COLO829 (cell line): ENCODE results near the gene FBXO24.
A peak's percentile ranks its signal among the peaks of the same experiment; 100 is the strongest.
"Not testable (repeated sequence)": the region's sequence is repeated elsewhere in the genome, so short reads cannot be mapped to it uniquely, and the experiment has no call there.

Source experiments
- DNase-seq: peaks from one replicate; pipeline ENCODE4 v3.0.0; 2012; ENCODE audit warnings: low spot score

Gene FBXO24, protein sequence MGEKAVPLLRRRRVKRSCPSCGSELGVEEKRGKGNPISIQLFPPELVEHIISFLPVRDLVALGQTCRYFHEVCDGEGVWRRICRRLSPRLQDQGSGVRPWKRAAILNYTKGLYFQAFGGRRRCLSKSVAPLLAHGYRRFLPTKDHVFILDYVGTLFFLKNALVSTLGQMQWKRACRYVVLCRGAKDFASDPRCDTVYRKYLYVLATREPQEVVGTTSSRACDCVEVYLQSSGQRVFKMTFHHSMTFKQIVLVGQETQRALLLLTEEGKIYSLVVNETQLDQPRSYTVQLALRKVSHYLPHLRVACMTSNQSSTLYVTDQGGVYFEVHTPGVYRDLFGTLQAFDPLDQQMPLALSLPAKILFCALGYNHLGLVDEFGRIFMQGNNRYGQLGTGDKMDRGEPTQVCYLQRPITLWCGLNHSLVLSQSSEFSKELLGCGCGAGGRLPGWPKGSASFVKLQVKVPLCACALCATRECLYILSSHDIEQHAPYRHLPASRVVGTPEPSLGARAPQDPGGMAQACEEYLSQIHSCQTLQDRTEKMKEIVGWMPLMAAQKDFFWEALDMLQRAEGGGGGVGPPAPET

DNA sequence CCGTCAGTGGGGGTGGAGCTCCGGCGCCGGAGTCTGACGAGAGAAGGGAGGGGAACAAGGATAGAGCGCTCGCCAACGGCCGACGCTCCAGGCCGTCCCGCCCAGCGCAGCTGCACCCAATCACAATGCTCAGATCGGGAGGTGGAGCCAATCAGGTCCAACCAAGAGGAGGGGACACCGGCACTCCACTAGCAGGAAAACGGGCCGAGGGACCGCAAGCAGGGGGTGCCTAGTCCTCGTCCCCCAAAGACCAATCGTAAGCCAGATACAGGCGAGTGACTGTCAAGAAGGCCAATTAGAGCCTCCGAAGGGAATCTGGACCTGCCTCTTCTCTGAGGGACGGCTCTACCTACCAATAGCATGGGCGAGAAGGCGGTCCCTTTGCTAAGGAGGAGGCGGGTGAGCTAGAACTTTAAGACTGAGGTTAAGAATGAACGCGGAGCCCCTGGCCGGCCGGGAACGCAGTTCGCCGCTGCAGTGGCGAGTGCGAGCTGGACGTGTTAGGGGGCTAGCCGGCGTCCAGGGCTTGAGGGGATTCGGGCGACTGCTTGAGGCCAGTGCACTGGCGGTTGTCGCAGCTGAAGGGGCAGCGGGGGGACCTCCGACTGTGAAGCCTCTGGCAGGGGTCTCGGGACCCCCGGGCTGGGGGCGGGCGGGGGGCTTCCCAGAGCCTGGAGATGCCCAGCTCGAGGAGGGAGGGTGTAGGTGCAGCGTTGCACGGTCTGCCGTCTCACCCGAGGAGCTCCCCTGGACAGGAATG lies at the start of gene FBXO24:
FBXO24 (plus strand) TSS at position 63 of the 760 bp plus-strand sequence; CDS start at position 361, 298 bp downstream.
- DNase-seq = peak; percentile 99

DNA sequence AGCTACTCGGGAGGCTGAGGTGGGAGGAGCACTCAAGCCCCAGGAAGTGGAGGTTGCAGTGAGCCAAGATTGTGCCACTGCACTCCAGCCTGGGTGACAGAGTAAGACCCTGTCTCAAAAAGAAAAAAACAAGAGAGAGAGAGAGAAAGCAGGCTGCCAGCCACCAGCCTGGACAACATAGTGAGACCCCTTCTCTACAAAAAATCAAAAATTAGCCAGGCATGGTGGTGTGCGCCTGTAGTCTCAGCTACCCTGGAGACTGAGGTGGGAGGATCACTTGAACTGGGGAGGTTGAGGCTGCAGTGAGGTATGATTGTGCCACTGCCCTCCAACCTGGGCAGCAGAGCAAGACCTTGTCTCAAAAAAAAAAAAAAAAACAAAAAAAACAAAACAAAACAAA lies 49.4 kb upstream of the FBXO24 start:
- DNase-seq = not testable (repeated sequence)

DNA sequence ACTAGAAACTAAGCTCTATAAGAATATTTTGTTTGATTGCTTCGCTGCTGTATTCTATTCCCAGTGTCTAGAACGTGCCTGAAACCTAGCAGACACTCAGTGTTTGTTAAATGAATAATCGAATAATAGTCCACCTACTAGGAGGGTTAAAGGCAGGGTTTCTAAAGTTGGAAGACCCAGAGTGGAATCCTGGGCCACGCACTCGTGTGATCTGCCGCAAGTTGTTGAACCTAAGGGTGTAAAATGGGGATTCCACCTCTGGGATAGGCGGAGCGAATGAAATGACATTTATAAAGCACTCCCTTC lies 47.8 kb upstream of the FBXO24 start:
- DNase-seq = no peak

DNA sequence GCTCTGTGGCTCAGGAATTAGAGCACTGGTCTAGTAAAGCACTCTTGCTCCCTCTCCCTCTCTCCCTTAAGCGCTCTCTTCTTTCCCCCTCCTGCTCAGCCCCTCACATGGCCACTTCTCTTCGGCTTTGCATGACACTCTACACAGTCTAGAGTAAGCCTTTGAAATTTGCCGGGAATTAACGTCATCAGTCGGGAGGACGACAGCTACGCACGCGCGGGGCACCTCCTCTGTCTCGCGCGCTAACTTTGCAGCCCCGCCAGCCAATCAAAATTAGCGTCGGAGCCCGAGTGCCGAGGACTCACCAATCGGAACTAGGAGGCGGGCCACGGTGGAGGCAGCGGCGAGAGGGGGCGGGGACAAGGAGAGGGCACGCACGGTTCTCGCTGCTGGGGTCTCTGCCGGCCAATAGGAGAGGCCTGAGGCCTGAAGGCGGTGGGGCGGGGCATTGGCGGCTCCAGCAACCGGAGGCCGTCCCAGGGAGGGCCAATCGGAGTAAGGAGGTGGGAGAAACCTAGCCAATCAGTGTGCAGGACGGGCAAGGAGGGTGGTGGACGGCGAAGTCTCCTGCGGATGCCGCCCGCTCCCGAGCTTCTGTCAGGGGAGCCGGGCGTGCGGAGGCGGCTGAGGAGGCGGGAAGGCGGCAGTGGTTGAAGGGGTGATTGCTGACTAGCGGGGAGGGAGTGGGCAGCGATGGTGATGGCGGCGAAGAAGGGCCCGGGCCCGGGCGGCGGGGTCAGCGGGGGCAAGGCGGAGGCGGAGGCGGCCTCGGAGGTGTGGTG lies 47.3 kb upstream of the FBXO24 start, which contains the start of gene AGFG2:
AGFG2 (plus strand) TSS at position 550 of the 782 bp plus-strand sequence; CDS start at position 694, 144 bp downstream.
- DNase-seq = peak; percentile 100

DNA sequence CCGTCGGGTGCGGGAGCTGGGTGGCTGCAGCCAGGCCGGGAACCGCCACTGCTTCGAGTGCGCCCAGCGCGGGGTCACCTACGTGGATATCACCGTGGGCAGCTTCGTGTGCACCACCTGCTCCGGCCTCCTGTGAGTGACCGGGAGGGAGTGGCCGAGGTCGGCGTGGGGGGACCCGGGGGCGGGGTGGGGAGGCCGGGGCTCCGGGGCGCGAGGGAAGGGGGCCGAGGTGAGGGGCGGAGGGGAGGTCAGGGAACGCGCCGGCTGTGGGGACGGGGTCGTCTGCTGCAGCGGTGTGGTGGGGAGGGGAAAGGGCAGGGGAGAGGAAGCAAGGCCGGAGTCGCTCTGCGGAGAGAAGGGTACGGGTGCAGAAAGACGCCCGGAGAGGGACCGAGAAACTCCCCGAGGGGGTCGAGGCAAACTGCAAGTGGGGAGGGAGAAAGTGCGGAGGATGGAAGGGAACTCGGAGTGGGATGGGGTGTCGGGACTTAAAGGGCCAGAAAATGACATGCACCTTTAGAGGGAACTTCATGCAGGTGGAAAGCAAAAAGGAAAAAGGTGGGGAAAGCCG lies 46.6 kb upstream of the FBXO24 start:
- DNase-seq = no peak

DNA sequence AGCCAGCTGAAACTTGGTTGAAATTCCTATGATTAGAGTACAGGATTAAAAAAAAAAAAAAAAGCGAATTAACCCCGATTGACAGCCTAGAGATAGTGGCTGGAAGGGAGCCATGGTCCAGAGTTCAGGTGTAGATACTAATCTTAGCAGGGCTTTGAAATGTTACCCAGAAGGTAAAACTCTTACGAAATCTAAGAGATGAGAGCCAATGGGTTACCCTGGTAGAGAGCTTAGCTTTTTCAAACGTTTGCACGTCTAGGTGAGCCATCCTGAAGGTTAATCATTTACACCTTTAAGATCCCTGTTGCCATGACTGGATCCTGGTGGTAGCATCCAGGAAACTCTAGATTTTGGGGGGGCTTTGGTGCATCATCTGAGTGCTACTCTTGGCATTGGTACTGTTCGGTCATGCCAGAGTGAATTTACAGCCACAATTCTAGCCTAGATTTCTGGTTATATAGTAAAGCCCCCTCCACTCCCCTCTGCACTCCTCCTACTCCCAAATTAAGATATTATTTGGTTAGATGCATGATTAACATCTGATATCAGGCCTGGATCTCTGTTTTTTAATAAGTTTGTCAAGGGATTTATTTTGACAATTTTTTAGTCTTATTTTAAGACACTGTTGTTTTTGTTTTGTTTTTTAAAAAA lies 45.9 kb upstream of the FBXO24 start:
- no peak for DNase-seq

DNA sequence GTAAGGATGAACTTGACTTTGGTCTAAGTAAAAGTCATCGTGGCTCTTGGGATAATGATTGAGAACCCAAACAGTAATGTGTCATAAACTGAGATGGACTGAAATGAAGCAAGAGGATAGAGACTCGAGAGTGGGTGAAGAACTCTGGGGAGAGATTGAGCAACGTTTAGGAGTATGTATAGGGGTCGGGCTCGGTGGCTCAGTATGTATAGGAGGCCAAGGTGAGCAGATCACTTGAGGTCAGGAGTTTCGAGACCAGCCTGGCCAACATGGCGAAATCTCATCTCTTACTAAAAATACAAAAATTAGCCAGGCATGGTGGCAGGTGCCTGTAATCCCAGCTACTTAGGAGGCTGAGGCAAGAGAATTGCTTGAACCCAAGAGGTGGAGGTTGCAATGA lies 44.8 kb upstream of the FBXO24 start:
- DNase-seq = not testable (repeated sequence)

DNA sequence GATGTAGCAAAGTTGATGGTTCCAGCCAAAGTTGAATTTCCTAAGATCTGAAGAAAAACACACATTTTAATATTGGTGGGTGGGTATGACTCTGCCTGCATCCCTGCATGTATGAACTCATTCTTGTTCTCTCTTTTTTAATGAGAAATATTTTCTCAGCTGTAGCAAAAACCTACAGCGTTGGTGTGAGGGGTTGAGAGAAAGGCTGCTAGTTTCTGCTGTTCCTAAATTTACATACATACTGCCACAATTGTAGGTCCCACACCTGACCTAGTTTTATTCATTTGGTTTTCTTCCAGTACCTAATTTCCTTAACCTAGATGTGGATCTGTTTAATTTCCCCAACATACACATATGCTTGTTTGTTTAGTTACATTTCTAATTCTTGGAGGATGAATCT lies 42.5 kb upstream of the FBXO24 start:
- DNase-seq = no peak

DNA sequence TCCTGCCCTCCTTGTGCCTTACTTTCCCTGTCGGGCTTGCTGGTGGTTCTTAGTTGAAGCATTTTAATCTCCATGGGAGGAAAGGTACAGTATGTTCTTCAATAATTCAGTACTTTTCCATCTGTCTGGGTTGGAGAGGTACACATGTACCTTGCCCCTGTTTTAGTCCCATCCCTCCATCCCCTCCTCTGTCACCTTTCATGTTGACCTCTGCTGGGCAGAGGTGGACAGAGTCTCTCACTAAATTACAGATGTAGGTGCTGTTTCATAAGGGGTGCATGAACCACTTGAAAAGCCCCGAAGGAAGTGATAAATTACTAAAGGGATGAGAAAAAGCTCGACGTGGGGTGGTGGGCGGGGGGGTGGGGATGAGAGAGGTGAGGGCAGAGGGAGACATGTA lies 41.7 kb upstream of the FBXO24 start:
- DNase-seq = no peak

DNA sequence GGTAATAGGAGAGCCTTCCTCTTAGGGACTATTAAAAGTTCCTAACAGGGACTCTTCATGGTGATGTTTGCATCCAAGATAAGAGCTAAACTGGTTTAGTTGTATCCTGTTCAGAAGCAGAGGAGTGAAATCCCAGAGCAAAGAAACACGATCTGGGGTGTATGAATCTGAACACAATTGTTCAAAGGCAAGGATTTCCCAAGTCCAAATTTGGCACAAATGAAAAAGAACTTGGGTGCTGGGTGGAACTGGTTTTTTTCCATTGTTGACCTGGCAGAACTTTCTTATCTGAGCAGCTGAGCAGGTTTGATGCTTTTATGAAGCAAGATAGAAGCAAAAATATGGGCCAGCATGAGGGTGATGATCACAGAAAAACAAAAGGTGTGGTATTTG lies 41.2 kb upstream of the FBXO24 start:
- DNase-seq = no peak

DNA sequence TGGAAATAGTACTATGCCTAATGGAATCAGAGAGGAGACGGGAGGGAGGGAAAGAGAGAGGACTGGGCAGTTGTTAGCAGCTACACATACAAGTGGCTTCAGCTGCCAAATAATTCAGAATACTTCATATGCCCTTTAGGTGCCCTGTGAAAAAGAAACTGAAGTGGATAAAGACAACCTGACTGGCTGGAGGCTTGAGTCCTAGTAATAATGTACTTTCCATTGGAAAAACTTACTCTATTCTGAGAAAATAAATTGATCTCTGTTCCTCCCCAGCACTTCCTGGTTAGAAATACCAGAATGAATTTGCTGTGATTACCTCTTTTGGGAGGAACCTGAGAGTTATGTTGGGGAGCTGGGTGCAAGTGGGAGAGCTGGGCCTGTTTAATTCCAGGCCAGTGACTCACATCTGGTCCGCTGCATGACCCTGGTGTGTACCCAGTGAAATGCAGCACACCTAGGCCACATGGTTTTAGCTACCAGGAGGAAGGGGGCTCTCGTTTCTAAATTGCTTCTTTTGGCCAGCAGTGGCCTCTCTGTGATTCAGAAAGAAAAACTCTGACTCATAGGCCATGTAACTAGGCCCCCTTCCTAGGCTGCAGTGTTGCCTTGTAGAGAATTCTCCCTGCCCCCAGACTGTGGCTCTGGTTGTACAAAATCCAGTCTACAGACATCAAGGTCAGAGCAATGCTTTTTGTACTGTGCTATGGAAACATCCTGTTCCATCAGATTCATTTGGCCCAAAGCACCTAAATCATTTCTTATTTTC lies 40.6 kb upstream of the FBXO24 start:
- DNase-seq = peak; percentile 73

DNA sequence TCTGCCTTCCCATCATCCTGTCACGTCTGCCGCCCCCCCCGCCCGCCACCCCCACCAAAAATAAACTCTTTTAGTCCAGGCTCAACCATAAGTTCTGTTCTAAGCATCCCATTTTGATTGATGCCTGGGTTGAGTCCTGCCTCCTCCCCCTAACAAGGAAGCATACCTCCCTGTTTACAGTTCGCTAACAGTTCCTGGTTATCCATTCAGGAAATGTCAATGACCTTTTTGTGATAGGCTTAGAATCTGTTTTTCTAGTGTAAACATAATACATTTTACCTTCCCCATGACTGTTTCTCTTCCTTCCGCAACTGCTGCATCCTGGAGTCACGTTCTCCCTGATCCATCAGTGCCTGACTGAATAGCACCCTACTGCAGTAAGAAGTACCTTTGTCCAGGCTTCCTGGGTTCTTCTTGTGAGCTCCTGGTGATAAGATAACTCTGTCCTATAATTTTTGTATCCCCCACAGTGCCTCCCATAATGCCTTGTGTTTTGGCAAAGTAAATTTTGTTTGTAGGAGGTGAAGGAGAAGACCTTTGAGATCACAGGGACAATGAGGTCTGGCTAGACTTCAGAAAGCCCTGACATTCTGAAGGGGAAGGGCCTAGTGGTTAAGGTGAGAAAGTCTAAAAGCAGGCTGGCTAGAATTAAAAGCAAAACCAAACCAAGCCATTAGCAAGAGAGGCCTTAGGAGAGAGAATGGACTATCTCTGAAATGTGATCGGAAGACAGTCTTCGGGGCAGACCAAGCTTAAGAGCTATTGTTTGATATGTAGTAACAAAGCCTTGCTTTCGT lies 39.8 kb upstream of the FBXO24 start:
- no peak for DNase-seq

DNA sequence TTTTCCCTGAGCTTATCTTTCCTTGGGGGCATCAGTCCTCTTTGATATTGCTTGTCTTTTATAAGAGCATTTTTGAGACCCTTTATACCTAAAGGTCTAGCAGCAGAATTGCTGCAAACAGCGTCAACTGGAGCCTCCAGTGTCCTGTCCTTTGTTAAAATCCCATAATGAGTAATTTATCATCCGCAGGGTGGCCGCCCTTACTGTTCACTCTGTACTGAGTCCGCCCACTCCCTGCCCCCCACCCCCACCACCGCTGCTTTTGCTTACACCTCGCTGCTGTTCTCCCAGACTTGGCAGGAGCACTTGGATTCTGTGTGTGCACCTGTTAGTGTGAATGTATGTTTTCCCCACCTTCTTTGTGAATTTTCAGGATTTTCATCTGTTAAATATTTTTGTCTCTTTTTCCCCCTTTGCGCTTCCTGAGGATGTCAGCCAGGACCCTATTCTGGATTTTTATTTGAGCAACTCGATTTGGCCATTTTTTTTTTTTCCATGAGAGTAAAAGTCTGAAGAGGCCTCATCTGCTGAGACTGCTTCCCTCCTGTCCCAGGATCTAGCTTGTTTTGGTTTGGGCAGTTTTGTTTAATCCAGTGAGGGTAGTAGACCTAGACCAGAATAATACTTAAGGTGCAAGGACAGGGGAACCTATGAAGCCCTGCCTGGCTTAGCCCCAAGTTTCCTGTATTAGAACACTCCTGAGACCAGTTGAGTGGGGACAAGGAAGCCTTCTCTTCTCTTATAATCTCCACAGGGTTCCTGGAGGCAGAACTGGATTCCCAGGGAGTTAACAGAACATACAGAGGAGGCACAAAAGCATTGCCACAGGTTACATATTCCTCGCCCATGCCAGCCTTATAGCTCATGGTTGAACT lies 39.0 kb upstream of the FBXO24 start:
- no peak for DNase-seq

DNA sequence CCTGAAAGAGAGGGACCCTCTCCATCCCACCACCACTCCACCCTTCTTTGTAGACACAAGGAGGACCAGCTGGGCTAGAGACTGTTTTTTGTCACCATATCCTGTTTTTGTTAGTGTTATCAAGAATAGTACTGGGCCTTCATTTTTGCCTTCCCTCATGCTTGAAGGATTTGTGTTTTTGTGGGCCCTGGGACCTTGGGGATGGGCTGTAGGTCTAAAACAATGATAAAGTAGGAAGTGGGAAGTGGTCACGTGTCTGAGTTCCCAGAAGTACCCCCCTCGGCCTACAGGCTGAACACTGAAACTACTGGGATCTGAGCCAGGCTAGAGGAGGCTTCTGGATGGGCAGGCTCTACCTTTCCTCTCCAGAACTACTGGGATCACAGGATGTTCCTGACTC lies 38.3 kb upstream of the FBXO24 start:
- no peak for DNase-seq

DNA sequence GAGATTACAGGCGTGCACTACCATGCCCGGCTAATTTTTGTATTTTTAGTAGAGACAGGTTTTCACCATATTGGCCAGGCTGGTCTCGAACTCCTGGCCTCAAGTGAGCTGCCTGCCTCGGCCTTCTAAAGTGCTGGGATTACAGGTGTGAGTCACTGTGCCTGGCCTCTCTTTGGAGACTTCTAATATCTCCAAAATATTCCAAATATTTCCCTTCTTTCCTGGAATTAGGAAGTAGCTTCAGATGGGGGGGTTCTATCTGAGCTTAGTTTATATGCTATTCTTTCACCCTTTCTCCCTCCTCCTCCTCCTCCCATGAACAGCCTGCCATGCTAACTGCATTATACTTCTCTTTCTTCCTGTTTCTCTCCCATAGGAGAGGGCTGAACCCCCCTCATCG lies 37.7 kb upstream of the FBXO24 start:
- DNase-seq = not testable (repeated sequence)

DNA sequence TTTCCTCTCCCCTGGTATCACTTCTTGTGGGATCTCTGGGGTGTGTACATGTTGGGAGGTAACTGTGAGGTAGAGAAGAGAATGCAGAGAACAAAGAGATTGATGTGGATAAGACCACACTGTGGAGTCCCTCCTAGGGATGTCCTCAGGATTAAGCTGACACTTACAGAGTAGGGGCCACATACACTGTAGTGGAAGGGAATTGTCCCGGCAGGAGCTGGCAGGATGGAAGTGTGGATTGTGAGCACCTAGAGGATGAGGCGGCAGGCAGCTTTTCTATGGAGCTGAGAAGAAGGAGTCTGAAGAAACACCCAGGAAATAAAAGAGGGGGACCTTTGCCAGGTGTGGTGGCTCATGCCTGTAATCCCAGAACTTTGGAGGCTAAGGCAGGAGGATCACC lies 33.6 kb upstream of the FBXO24 start:
- no peak for DNase-seq

DNA sequence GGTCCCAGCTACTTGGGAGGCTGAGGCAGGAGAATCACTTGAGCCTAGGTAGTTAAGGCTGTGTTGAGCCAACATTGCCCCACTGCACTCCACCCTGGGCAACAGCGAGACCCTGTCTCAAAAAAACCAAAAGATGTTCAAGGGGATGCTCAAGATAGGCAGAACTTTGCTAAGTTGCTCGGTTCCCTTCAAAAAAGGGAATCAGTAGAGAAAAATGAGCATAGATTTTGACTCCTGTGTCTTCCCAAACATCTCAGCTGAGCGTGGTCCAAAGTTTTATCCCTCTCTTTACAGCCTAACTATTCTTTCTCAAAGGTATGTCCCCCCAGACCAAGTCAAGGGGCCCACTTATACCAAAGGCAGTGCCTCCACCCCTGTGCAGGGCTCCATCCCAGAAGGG lies 33.1 kb upstream of the FBXO24 start:
- no peak for DNase-seq

DNA sequence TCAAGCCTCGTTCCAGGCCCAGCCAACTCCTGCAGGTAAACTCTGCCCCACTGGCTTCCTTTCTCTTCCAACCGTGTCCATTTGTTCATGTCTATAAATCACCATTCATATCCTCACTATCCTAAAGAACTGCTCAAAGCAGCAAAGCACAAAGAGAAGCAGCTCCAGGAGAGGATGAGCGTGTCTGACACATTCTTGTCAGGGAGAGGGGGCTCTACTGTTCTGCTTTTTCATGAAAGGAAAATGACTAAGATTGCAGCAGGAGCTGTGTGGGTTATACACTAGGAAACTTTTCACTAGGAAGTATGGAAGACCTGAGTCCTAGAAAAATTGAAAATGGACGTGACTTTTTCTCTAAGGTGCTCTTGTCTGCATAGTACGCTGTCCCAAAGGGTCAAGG lies 30.4 kb upstream of the FBXO24 start:
- DNase-seq = no peak

DNA sequence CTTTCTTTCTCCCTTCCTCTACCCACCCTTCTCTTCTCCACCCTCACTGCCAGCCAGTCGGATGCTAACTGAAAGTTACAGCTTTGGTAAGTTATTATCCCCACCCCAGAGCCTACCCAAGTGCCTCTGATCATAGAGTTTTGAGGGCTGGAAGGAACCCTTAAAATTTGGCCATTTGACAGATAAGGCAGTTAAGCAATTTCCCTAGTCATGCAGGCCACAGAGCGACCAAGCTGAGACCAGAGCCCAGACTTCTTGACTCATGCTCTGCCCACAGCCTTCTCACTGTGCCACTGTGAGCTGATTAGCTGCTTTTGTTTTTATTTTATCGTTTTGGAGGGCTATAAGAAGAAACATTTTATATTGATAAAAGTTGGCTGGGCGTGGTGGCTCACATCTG lies 29.6 kb upstream of the FBXO24 start:
- no peak for DNase-seq
